Measurements from ENCODE around the gene ABI3BP.

DNA sequence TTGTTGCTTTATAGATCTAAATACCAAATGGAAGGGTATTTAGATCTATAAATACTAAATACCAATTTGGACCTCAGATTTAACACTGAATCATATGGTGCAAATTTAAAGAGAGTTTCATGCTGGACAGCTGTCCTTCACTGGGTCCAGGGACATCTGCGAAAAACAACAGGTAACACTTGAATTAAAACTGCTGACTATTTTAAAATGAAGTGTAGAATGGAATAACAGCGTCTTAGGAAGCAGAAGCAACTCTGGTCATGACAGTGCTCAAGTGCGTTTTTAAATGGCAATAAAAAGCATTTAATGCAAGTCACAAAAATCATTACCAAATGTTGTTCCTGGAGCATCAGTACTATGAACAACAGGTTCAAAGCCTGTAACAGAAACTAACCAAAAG lies 177.6 kb downstream of the ABI3BP start:
- no peak for TF ChIP-seq POLR2A (IDR thresholded peaks at IDR 0.05; ENCODE audit: low read length)
- no peak for TF ChIP-seq GATA1 (IDR thresholded peaks at IDR 0.05; ENCODE audit: low read depth, low read length)
